GM18909 (cell line): ENCODE measurements around the gene PCYT1B.

ENCODE experiments used
- ATAC-seq: cut with Tn5 transposase; IDR thresholded peaks from one replicate; pipeline ENCODE4 v1.9.1; 2021; ENCODE audit warnings: mild to moderate bottlenecking; ENCODE audit not compliant: unreplicated experiment, poor library complexity

PCYT1B gene

DNA sequence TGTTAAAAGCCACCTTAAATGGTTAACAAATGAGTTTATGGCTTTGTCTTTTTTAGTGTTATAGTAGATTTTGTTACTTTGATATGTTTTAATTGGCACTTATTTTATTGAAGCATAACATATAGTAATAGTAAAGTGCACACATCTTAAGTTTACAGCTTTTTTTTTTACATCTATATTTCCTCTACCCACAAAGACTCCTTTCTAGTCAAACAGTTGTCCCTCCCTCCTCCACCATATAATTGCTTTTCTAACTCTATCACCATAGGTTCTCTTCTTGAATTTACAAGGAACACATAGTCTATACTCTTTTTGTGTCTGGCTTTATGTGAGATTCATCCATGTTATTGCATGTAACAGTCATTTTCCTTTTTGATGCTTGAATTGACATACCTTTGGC is 110.6 kb downstream of the PCYT1B start:
- no peak for ATAC-seq

DNA sequence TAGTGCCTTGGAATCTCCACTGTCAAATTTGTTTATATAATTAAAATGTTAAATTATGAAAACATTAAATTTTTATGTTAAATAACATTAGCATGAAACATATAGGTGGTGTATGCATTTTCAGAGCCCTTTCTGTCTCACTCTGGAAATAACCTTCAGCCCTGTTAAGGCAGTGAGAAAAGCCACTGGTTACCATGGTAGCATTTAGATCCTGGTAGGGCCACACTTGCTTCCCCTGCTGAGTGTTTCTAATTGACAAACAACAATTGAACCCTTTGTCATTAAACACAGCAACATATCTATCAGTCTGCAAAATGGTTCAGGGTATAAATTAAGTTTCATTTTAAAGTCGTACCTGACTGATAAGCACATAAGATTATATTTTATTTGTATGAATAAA is 118.5 kb downstream of the PCYT1B start:
- no peak for ATAC-seq

DNA sequence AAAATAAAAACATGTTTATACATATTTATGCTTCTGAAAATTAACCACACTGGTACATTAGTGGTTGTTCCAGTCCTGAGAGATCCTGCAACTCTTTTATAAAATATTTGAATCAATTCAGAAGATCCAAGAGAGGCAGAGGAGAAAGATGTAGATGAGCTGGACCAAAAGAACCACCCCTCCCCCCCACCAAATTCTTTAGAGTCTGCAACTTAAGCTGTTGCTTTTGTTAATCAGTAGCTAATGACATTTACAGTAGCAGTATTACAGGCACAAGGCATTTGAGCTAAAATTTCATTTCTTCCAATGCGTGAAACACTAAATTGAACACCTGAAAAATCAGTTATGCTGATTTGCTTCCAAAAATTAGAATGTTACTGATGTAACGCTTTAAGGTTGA is 120.5 kb downstream of the PCYT1B start:
- ATAC-seq, result no peak

DNA sequence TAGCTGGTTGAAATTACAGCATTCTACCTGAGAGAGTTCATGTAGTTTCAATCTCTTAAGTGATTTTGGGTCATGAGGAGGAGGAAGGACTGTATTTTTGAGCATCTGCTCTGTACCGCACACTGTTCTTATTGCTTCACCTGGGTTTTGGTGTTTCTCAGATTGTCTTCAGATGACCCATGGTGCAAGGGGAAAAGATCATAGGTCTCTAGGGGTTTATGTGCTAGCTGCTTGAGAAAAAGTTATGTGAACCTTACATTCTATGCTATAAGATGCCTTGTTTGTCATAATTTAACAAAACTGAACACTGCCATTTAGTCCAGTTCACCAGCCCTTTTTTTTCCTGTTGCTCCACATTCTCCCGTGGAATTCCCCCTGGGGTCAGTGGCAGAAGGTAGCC is 121.7 kb downstream of the PCYT1B start:
- ATAC-seq, result no peak

DNA sequence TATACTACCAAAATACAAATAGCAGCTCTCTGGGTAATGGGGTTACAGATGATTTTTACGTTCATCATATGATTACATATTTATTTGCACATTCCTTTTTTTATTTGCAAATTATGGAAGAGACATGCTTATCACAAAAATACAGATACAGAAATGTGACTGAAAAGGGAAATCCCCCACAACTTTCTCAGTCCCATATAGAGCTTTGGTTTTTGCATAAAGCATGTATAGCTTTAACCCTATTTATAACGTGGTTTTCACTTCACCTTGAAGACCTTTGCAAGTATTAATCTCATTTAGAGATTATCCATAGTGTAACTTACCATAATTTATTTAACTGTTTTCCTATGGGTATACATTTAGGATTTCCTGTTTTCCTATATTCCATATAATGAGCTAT is 126.7 kb downstream of the PCYT1B start:
- no peak for ATAC-seq

DNA sequence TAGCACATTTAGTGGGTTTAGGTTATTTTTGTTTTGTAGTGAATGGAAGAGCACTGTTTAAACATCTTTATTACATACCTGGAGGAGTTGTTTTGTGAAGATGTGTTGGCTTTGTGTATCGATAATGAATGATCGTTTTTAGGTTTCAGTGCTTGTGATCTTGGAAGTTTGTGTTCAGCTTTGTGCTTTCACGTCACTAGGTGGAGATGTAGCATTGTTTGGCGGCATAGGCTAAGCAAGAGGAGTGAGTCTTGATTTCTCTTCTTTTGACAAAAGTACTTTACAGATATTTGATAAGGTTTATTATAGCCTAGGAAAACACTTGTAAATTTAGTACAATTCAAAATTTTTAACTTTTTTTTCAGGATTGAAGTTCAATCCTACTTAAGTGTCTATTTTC is 131.7 kb downstream of the PCYT1B start:
- ATAC-seq, result no peak

DNA sequence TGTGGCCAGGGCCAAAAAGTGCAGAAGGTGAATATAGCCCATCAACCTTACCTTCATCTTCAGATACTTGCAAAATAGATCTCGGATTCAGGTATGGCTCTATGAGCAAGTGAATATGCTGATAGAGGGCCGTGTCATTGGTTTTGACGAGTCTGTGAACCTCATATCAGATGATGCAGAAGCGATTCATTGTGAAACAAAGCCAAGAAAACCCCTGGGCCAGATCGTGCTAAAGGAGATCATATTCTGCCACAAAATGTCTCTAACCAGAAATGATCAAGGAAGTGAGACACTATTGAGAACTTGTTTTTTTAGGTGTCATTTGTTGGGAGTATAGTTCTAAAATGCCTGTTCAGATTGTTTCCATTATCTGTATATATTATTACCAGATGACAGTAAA is 133.7 kb downstream of the PCYT1B start:
- ATAC-seq, result peak; percentile 92

DNA sequence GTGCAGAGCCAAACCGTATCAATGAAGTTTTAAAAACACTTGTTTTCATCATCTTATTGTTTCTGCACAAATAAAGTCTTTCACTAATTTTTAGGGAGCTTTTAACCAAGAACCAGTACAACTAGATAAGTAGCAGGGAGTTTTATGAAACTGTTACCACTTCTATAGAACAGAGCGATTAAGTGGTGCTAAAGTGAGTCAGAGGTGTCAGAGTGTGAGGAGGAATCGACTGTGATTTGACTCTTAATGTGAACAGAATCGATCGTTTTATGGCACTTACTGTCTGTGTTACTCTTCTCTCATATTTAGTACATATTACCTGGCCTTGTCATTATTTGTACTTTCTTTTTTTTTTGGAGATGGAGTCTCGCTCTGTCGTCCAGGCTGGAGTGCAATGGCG is 138.8 kb downstream of the PCYT1B start:
- ATAC-seq, result no peak
